GM19240 (cell line): ENCODE measurements around the gene STX8.

Experiments
- DNase-seq: peaks from one replicate; pipeline ENCODE4 v3.0.0; 2011; ENCODE audit warnings: low spot score; ENCODE audit not compliant: insufficient read length

STX8 gene

DNA sequence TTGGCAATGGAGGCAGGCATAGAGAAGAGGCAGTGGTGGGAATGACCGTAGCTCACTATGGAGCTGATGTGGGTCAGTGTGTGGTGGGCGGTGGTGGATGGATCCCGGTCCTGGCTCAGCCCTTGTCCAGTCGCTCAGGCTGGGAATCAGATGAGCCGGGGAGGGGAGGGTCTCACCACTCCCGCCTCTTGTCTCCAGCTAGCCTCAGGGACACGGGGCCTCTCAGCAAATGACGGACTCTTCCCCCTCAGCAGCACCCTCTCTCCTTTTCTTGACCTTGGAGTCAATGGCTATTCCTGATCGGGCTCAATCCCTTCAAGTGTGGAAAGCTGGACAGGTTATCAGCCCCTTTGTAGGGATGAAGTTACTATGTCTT, 345.8 kb downstream of the STX8 start:
- DNase-seq: no peak

DNA sequence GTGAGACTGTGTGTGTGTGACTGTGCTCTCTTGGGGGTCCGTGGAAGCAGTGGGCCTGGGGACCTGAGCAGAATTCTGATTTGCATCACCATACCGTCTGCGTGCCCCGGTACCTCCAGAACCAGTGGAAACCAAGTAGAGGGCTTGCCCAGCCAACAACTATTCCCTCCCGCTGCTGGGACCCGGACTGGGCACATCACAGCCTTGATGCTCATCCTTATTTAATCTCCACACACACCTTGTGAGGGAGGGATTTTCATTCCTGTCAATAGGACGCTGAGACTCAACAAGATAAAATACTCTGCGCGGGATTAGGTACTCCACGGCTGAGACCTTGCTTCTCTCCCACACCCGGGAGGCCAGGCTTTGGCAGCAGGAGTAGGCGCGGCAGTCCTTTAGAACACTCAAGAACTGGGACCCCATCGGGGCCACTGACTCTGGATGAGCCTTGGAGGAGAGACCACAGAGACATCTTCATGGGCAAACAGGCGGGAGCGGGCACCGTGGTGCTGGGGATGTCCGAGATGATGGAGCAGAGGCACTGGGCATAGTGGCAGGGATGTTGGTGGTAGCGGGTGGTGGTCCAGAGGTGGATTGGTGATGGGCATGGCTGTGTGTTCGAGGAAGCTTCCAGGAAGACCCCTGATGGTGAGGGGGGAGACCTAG, 346.3 kb downstream of the STX8 start:
- DNase-seq: no peak

DNA sequence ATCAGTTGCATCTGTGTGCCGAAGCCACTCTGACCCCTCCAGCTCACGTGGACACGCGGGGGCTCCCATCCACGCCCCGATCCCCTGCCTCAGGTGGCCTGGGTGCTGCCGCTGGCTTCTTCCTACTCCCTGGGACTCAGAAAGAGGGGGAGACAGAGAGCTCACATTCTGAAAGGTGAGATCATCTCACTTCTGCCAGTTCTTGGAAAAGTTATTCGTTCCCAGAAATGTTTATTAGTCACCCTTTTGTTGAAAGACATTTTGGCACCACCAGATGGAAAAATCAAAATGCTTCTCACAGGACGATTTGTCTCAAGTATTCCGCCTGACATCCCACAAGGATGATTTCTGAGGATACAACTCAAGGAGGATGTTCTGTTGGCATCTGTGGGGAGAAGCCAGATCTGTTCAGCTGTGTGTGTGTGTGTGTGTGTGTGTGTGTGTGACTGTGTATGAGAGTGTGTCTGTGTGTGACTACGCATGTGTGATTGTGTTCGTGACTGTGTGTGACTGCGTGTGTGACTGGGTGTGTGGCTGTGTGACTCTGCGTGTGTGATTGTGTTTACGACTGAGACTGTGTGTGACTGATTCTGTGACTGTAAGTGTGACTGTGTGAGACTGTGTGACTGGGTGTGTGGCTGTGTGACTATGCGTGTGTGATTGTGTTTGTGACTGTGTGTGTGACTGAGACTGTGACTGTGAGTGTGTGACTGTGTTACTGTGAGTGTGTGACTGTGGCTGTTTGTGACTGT, 347.0 kb downstream of the STX8 start:
- no peak for DNase-seq

DNA sequence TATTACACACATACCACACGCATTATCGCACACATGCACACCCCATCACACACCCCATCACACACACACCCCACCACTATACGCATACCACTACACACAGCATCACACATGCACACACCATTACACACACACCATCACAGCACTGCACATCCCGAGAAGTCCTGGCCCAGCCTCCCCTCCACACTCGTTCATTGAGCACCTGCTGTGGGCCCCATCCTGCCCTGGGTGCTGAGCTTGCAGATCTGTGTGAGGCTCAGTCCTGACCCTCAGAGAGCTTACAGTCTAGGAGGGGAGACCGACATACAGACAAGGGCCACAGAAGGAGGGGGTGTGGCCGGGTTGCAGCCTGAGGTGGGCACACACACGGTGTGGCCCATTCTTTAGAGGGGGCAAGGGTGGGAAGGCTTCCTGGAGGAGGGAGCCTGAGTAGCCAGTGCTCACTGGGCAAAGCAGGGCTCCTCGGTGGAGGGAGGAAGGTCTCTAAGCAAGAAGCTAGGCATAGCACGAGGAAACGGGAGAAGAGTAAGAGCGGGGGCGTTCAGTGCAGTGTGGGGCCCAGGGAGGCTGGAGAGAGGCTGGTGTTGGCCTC, 347.7 kb downstream of the STX8 start:
- no peak for DNase-seq

DNA sequence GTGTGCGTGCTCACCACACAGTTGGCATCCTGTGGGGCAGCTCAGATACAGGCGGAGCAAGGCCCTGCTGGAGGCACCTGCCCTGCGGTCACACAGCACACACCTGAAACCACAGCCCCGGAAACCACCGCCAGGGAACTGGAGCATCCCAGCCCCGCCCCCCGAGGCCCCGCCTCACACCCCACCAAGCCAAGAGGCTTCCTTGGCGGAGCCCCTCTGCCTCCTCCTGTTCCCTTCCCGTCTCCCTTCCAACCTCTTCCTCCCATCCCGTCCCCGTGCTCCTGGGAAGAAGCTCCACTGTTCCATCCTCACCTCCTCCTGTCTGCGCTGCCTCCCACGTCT, 348.9 kb downstream of the STX8 start:
- no peak for DNase-seq

GRCh38 chr17:9226130-9226793, 349.4 kb downstream of the STX8 start:
- DNase-seq: no peak

GRCh38 chr17:9225305-9226101, 350.1 kb downstream of the STX8 start:
- DNase-seq: no peak

- no peak for DNase-seq
Measured at GRCh38 chr17:9224485-9224884, 351.1 kb downstream of the STX8 start.

DNA sequence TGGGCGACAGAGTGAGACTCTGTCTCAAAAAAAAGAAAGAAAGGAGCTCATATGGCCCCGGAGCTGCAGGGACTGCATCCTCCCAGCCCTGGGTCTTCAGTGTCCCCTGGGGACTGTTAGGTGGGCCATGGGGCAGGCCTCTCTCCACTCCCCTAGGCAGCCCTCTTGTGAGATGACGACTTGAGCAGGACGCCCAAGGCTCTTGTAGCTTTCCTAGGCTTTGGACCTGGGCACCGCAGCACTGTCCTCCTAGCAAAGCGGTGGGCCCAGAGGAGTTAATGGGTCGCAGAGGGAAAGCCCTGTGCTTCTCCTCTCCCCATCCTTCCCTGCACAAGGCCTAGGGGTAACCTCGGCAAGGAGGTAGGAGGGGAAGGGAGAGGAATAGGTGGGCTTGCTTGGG, 352.1 kb downstream of the STX8 start:
- no peak for DNase-seq

- DNase-seq: no peak
Measured at GRCh38 chr17:9221922-9222180, 353.8 kb downstream of the STX8 start.

- DNase-seq: no peak
Measured at GRCh38 chr17:9221147-9221921, 354.3 kb downstream of the STX8 start.

DNA sequence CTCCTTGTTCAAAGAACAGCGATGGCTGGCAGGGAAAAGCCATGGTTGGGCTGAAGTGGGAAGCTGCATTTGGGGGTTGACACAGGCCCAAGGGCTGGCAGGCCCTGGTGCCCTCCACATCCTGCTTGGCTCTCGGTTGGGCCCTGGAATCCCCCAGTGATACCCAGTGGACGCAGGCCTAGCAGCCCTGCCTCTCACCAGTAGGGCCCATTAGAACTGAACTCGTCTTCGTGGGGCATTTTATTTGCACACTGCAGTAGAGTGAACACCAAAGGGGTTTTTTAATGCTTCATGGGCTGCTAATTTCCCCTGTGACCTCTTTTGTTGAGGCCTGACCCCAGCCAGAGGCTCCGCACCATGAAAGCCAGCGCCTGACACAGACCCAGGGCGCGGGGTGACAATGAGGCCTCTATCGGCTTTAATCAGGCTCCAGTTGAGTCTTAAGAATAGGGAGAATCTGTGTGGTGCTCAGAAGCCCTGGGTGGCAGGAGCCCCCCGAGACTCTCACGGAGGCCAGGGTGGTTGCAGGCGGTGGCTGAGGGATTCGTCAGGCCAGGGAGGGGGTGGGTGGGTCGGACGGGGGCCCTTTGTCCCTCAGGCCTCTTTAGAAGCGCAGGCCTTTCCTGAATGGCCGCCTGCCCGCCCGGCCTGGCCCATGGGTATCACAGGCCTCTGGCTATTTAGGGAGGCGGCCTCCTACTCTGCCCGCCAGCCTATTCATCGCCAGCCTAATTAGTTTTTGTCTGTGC, 355.0 kb downstream of the STX8 start:
- DNase-seq: no peak

- DNase-seq: no peak
Measured at GRCh38 chr17:9219631-9220397, 355.8 kb downstream of the STX8 start.

- DNase-seq: no peak
Measured at GRCh38 chr17:9218911-9219310, 356.7 kb downstream of the STX8 start.

GRCh38 chr17:9218064-9218635, 357.5 kb downstream of the STX8 start:
- DNase-seq: no peak

DNA sequence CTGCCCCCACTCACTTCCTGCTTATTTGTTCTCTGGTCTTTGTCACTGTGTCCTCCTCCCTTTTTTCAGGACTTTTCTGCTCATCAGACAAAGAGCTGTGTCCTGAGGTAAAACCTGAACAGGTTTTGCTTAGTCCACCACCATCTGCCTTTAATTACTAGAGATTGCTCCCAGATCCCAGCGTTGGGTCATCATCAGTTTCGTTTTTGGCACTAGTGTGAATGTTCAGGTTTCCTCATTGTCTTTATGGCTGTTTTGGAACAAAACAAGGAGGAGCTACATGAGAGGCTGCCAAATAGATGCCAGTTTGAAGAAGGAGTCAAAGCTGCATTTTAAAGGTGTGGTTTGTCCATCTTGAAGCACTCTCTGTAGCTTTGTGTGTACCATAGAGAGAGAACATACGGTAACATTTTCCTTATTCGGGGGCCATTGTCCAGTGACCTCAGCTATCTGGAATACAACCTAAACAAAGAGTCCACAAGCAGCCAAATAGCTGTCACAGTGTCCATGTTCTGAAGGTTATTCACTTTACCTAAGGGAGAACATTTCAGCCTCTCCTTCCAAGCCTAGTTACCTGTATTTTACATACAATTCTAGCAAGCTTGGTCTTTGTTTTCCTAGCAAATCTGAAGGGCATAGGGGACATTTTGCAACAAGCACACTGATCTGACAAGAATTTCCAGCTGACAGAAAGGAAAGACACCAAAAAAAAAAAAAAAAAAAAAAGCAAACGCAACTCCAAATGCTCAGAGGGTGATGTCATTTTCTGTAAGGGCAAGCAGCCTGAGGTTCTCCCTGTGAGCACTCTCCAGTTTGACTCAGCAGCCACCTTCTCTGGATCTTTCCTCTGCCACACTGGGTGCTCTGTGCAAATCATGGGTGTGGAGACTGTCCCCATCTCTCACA, 358.2 kb downstream of the STX8 start:
- DNase-seq: no peak

DNA sequence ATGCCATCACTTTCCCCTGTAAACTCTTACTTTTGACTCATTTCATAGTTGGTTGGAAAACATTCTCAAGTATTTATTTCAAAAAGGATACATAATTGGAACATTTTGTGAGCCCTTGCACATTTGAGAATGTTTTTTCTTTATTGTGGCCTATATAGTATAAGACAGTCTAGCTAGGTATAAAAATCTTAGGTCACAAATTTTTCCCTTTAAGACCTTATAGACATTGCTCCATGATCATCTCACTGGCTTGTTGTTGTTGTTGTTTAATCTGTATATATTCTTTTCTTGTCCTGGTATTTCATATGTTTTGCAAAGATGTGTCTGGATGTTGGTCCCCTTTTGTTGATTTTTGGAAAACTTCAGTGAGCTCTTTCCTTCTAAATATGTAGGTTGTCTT, 360.2 kb downstream of the STX8 start:
- no peak for DNase-seq

DNA sequence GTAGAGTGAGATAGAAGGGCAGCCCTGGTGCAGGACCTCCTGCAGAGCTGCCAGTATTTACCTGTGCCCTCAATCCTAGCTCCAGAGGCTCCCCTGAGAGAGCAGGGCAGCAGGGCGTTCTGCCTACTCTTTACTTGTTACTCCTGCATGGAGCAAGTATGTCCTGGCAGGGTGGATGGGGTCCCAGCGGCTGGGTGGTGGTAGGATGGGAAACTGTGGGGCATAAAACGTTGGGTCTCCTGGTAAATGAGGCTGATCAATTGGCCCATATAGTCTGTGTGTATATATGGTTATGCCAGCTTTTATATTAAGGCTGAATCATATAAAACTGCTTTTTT, 362.3 kb downstream of the STX8 start:
- no peak for DNase-seq
